Gastrocnemius medialis (tissue), 4 donors: ENCODE data around the gene HS3ST3A1.

Experiments
- CTCF ChIP-seq, 5 experiments: fragments of 450-650 bp in 3 of 5; fragments of 200-600 bp in 2 of 5; sonication (generic) in 2 of 5; IDR thresholded peaks in 4 of 5; conservative IDR thresholded peaks in 1 of 5; 1 replicate in 4 of 5; 2 replicates in 1 of 5; pipeline ENCODE4 v1.5.1; 2016 to 2019; ENCODE audit warnings: antibody characterized with exemption in 5 of 5, mild to moderate bottlenecking in 3 of 5, moderate library complexity in 3 of 5
- POLR2A ChIP-seq, 2 donors: fragments of 450-650 bp; IDR thresholded peaks; one replicate each; pipeline ENCODE4 v1.6.1; 2017; ENCODE audit warnings: antibody characterized with exemption in 2 of 2, mild to moderate bottlenecking in 2 of 2, moderate library complexity in 2 of 2

DNA sequence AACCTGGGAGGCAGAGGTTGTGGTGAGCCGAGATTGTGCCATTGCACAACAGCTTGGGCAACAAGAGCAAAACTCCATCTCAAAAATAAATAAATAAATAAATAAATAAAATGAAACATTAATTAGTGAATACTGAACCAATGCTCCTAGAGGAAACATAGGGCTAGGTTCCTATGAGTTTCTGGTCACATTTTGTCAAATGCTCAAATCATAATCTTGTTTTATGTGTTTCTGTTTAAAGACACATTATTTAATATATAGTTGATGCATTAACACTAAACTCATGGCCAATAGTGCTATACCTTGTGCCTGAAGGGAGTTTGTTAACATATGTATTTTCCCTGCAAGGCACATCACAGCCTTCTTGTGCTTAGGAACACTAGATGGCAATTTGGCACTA, 66.8 kb downstream of the HS3ST3A1 start:
- TF ChIP-seq CTCF (IDR thresholded peaks at IDR 0.05 in 4 of 5, conservative IDR thresholded peaks at IDR 0.05 in 1 of 5) (no peak), POLR2A (IDR thresholded peaks at IDR 0.05) (no peak)
